Naive thymus-derived CD4-positive, alpha-beta T cell (primary cell): ENCODE results near the gene ADAMTS6. TPM values are rescaled to one million over a fixed set of nuclear protein-coding genes. Genes with fewer than 3 reads are reported as not detected.
A peak's percentile ranks its signal among the peaks of the same experiment; 100 is the strongest.
"Not testable (repeated sequence)": the region's sequence is repeated elsewhere in the genome, so short reads cannot be mapped to it uniquely, and the experiment has no call there.

Source experiments
- ATAC-seq: fragments of 150-1000 bp; cut with Tn5 transposase; 2 replicates; pipeline ENCODE4 v1.10.0; 2021; ENCODE audit warnings: mild to moderate bottlenecking, moderate library complexity
- CTCF ChIA-PET: fragments of 350-600 bp; sonication (Branson Sonifier 250); formaldehyde crosslinking; loops from one replicate; lab custom pipeline; 2021; ENCODE audit warnings: antibody characterized with exemption; lab: Charles Lee
- POLR2A ChIA-PET: fragments of 350-600 bp; sonication (Branson Sonifier 250); formaldehyde crosslinking; loops from one replicate; lab custom pipeline; 2021; ENCODE audit warnings: antibody characterized with exemption, inconsistent platforms; lab: Charles Lee
- DNase-seq, 9 donors: peaks; one replicate each; pipeline versions ENCODE4 v3.0.0 to v3.0.0-alpha.2; 2020 to 2022; ENCODE audit warnings: mixed read lengths in 1 of 9
- H3K27ac ChIP-seq: one replicate; pipeline ENCODE4 v1.7.0; 2013; ENCODE audit warnings: mild to moderate bottlenecking, low read depth, low read length, moderate library complexity
- H3K27me3 ChIP-seq, 2 donors: one replicate each; pipeline ENCODE4 v1.7.0; 2013; ENCODE audit warnings: low read length in 2 of 2, mild to moderate bottlenecking in 2 of 2, moderate library complexity in 2 of 2; ENCODE audit not compliant: control insufficient read depth in 2 of 2, insufficient read depth in 2 of 2
- H3K36me3 ChIP-seq, 3 experiments: 1 replicate in 2 of 3; 2 replicates in 1 of 3; pipeline ENCODE4 v1.7.0; 2013; ENCODE audit warnings: low read length in 3 of 3, mild to moderate bottlenecking in 3 of 3, moderate library complexity in 1 of 3; ENCODE audit not compliant: insufficient read depth in 3 of 3, control insufficient read depth in 2 of 3
- H3K4me1 ChIP-seq, 2 donors: one replicate each; pipeline ENCODE4 v1.7.0; 2013; ENCODE audit warnings: low read length in 2 of 2, mild to moderate bottlenecking in 2 of 2, moderate library complexity in 1 of 2; ENCODE audit not compliant: control insufficient read depth in 2 of 2, insufficient read depth in 2 of 2
- H3K4me3 ChIP-seq: 2 replicates; pipeline ENCODE4 v1.7.0; 2013; ENCODE audit warnings: mild to moderate bottlenecking, low read length
- H3K9me3 ChIP-seq, 3 experiments: 1 replicate in 2 of 3; 2 replicates in 1 of 3; pipeline ENCODE4 v1.7.0; 2013; ENCODE audit warnings: low read length in 3 of 3; ENCODE audit not compliant: control insufficient read depth in 2 of 3
- H3K27ac Mint-ChIP-seq, 9 donors: one replicate each; pipeline ENCODE4 v1.8.0; 2020 to 2022; ENCODE audit warnings: mixed read lengths in 9 of 9, mild to moderate bottlenecking in 8 of 9, moderate library complexity in 5 of 9, inconsistent platforms in 2 of 9
- H3K27me3 Mint-ChIP-seq, 5 donors: one replicate each; pipeline ENCODE4 v1.8.0; 2021 to 2022; ENCODE audit warnings: mixed read lengths in 5 of 5, mild to moderate bottlenecking in 1 of 5
- H3K36me3 Mint-ChIP-seq, 5 donors: one replicate each; pipeline ENCODE4 v1.8.0; 2020 to 2022; ENCODE audit warnings: mixed read lengths in 5 of 5, mild to moderate bottlenecking in 3 of 5, inconsistent platforms in 1 of 5
- H3K4me1 Mint-ChIP-seq, 7 donors: one replicate each; pipeline ENCODE4 v1.8.0; 2020 to 2022; ENCODE audit warnings: mixed read lengths in 7 of 7, mild to moderate bottlenecking in 3 of 7, inconsistent platforms in 1 of 7
- H3K4me3 Mint-ChIP-seq, 10 donors: one replicate each; pipeline ENCODE4 v1.8.0; 2020 to 2022; ENCODE audit warnings: mild to moderate bottlenecking in 10 of 10, mixed read lengths in 10 of 10, moderate library complexity in 6 of 10, inconsistent platforms in 2 of 10
- H3K9me3 Mint-ChIP-seq, 11 donors: one replicate each; pipeline ENCODE4 v1.8.0; 2020 to 2022; ENCODE audit warnings: mixed read lengths in 11 of 11, mild to moderate bottlenecking in 4 of 11, inconsistent platforms in 1 of 11, moderate library complexity in 1 of 11
- intact Hi-C, 2 donors: fragments of 100-400 bp; cut with micrococcal nuclease; formaldehyde crosslinking; loops; one replicate each; pipeline ENCODE4 v1.15.1; 2023
- polyA plus RNA-seq, 2 donors: library from polyadenylated mRNA; unstranded; fragments of 300-500 nt; fragmentation: Illumina TruSeq; gene quantifications; one replicate each; pipeline ENCODE4 v1.2.3, GENCODE V29; 2021
- total RNA-seq, 6 experiments: library from RNA in 5 of 6; stranded (reverse) in 5 of 6; gene quantifications; 1 replicate in 5 of 6; 2 replicates in 1 of 6; pipeline ENCODE4 v1.2.3 and lab custom pipeline; 2021 to 2026

The ADAMTS6 gene
- total and polyA plus RNA-seq, 7 experiments from 2014 or later: 0.14 to 4.5 (median 2.6) TPM

GRCh38 chr5:65506961-65507360 is 25.2 kb upstream of the ADAMTS6 start:
- POLR2A ChIA-PET: interaction anchor here (0.6 kb wide), 1 partner anchor 467 kb away, joined by 3 read pairs; no protein-coding TSS in a partner anchor
- no peaks in the 10 kb centered on the region for H3K4me1 ChIP-seq
- Mint-ChIP-seq H3K36me3 (peaks cover 0 to 11% (median 0%) of the 10 kb centered on the region in 5 donors), H3K9me3 (peaks cover 0 to 2% (median 0%) of the 10 kb centered on the region in 11 donors), H3K27ac (no peak overlapping the region), H3K4me3 (no peak overlapping the region), H3K4me1 (peaks cover 0 to 2% (median 0%) of the 10 kb centered on the region in 7 donors), H3K27me3 (no peaks in the 10 kb centered on the region)
- no peak for DNase-seq
- no peak overlapping the region for H3K27ac ChIP-seq
- H3K27me3 ChIP-seq: no peaks in the 10 kb centered on the region
- CTCF ChIA-PET: no interaction called here
- intact Hi-C loops: no loop called here
- H3K4me3 ChIP-seq: no peak overlapping the region
- no peaks in the 10 kb centered on the region for H3K9me3 ChIP-seq
- H3K36me3 ChIP-seq: no peaks in the 10 kb centered on the region
- no peak for ATAC-seq

DNA sequence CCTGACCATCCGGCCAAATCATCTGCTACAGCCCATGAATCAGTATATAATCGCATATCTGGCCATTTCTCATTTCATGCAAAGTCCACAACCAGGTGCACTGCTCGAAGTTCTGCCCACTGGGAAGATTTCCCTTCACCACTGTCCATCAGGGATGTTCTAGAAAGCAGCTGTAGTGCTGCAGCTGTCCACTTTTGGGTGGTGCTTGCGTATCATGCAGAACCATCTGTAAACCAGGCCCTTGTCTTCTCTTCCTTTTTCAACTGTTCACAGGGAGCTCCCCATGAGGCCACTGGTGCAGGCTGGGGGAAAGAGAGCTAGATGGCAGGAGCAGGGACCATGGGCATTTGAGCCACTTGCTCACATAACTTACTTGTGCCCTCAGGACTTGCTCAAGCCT is 7.4 kb upstream of the ADAMTS6 start:
- no peaks in the 10 kb centered on the region for H3K27me3 ChIP-seq
- H3K36me3 Mint-ChIP-seq: peaks cover 0 to 3% (median 0%) of the 10 kb centered on the region in 5 donors
- no peaks in the 10 kb centered on the region for H3K4me1 ChIP-seq
- no peaks in the 10 kb centered on the region for H3K9me3 Mint-ChIP-seq
- CTCF ChIA-PET: interaction anchor here (0.6 kb wide), 1 partner anchor 863 kb away, joined by 3 read pairs; no protein-coding TSS in a partner anchor
- POLR2A ChIA-PET: no interaction called here
- no peak overlapping the region for H3K27ac ChIP-seq
- H3K4me1 Mint-ChIP-seq: no peaks in the 10 kb centered on the region
- H3K4me3 Mint-ChIP-seq: no peak overlapping the region
- intact Hi-C loops: no loop called here
- no peaks in the 10 kb centered on the region for H3K36me3 ChIP-seq
- no peak for DNase-seq
- no peak for ATAC-seq
- no peaks in the 10 kb centered on the region for H3K27me3 Mint-ChIP-seq
- H3K4me3 ChIP-seq: no peak overlapping the region
- H3K27ac Mint-ChIP-seq: no peak overlapping the region
- H3K9me3 ChIP-seq: no peaks in the 10 kb centered on the region

DNA sequence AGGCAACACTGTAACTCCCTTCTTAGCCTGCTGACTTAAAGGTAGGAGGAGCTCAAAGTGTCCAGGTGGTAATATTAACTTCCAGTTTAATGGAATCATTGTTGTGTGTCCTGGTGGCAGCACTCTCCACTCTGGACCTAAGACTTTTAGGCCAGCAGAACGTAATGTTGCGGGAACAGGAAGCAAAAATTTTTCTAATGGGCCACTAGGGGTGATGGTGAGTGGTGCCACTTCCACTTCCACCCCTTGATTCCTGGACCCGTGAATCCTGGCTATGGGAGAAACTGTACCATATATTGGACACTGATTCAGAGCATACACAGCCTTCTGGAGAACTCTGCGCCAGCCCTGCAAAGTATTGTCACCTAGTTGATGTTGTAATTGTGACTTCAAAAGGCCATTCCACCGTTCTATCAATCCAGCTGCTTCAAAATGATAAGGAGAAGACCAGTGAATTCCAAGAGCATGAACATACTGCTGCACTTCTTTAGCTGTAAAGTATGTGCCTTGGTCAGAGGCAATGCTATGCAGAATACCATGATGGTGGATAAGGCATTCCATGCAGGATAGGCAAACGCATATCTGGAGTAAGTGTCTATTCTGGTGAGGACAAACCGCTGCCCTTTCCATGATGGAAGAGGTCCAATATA is 6.4 kb upstream of the ADAMTS6 start:
- CTCF ChIA-PET, POLR2A ChIA-PET, H3K4me1 Mint-ChIP-seq: not testable (repeated sequence)

GRCh38 chr5:65486803-65487202 is 5.1 kb upstream of the ADAMTS6 start:
- H3K36me3 ChIP-seq, H3K9me3 Mint-ChIP-seq, H3K27ac Mint-ChIP-seq, ATAC-seq, H3K36me3 Mint-ChIP-seq, POLR2A ChIA-PET, H3K4me3 Mint-ChIP-seq, H3K27me3 Mint-ChIP-seq, intact Hi-C loops, H3K9me3 ChIP-seq, DNase-seq, H3K27ac ChIP-seq, H3K27me3 ChIP-seq, H3K4me3 ChIP-seq, H3K4me1 ChIP-seq: not testable (repeated sequence)
- CTCF ChIA-PET: interaction anchor here (0.7 to 1.0 kb wide), 2 partner anchors 536 to 676 kb away, joined by 4 to 5 read pairs; no protein-coding TSS in a partner anchor
- H3K4me1 Mint-ChIP-seq: peaks cover under 1 to 15% (median 8%) of the 10 kb centered on the region in 7 donors

More for the DNA sequence above, 6.4 kb upstream of the ADAMTS6 start:
- H3K27me3 Mint-ChIP-seq, intact Hi-C loops, H3K36me3 Mint-ChIP-seq, ATAC-seq, H3K27ac ChIP-seq, H3K9me3 ChIP-seq, H3K4me3 Mint-ChIP-seq, H3K4me1 ChIP-seq, H3K27me3 ChIP-seq, H3K27ac Mint-ChIP-seq, H3K4me3 ChIP-seq, DNase-seq, H3K36me3 ChIP-seq, H3K9me3 Mint-ChIP-seq: not testable (repeated sequence)

DNA sequence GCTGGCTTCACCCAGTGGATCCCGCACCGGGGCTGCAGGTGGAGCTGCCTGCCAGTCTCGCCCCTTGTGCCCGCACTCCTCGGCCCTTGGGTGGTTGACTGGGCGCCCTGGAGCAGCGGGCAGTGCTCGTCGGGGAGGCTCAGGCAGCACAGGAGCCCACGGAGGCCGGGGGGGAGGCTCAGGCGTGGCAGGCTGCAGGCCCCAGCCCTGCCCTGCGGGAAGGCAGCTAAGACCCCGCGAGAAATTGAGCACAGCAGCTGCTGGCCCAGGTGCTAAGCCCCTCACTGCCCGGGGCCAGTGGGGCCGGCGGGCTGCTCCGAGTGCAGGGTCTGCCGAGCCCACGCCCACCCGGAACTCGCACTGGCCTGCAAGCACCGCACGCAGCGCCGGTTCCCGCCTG is 3.7 kb upstream of the ADAMTS6 start:
- intact Hi-C loops: no loop called here
- DNase-seq (no peak), ATAC-seq (no peak)
- Histone ChIP-seq H3K36me3 (no peaks in the 10 kb centered on the region), H3K27me3 (no peaks in the 10 kb centered on the region), H3K4me3 (no peak overlapping the region), H3K27ac (no peak overlapping the region), H3K9me3 (no peaks in the 10 kb centered on the region), H3K4me1 (peaks cover 3 to 5% of the 10 kb centered on the region in 2 donors)
- ChIA-PET CTCF (interaction anchor here (4.2 kb wide), 1 partner anchor 525 kb away, joined by 25 read pairs; no protein-coding TSS in a partner anchor), POLR2A (no interaction called here)
- H3K9me3 Mint-ChIP-seq: no peaks in the 10 kb centered on the region
- no peak overlapping the region for H3K4me3 Mint-ChIP-seq
- peaks cover 5 to 20% (median 8%) of the 10 kb centered on the region in 7 donors for H3K4me1 Mint-ChIP-seq
- H3K36me3 Mint-ChIP-seq: peaks cover 0 to 3% (median 0%) of the 10 kb centered on the region in 5 donors
- no peaks in the 10 kb centered on the region for H3K27me3 Mint-ChIP-seq
- H3K27ac Mint-ChIP-seq: no peak overlapping the region

DNA sequence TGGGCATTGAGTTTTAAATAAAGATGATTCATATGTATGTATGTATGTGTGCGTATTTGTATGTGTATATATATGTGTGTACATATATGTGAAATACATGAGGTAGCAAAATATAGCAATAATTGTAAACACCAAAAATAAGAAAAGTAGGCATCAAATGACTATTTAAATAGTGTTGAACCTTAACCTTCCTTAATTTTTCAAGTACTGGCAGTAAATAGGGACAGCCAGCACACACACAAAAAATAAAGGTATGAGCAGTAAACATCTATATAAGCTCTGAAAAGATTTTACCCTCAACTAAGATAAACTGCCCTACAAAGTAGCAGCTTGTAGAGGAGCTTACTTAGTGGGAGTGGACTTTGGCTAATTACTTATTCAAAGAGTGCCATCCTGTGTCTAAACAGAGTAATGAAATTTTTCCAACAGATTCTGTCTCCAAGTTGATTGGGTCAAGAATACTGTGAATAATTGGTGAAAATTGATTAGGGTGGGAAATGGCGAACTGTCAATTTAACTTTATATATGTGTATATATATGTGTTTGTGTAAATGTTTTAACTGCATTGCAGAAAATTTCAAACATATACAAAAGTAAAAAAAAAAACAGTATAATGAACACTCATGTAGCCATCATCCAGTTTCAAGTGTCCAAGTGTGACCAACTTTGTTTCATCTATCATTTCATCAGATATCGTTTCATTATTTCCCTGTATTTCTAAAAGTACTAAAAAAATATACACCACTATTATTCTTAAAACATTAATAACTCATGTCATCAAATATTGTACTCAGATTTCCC is 2.0 kb upstream of the ADAMTS6 start:
- H3K27ac ChIP-seq: peak overlapping the region; percentile 73
- ChIA-PET POLR2A (interaction anchor here (0.7 to 1.3 kb wide), 3 partner anchors 79 to 715 kb away, joined by 3 read pairs; partner anchors contain the start of genes CENPK, CWC27, PPWD1 and SREK1IP1), CTCF (interaction anchor here (0.7 to 4.2 kb wide), 17 partner anchors 12 to 847 kb away, joined by 3 to 26 read pairs (median 4); no protein-coding TSS in a partner anchor)
- intact Hi-C loops: loop anchor here (1.0 to 5.0 kb wide), 11 partner anchors 101 to 1255 kb away; partner anchors contain the start of genes CWC27 (in 1 of the 2), NLN (in 1 of the 2), SGTB (in 1 of the 2) and SREK1IP1 (in 1 of the 2)
- no peaks in the 10 kb centered on the region for H3K27me3 ChIP-seq
- Mint-ChIP-seq H3K4me3 (peak overlapping the region in 2 of 10 donors; percentile 94), H3K27ac (peak overlapping the region in 8 of 9 donors; percentile 81 to 98 (median 92)), H3K27me3 (no peaks in the 10 kb centered on the region), H3K9me3 (no peaks in the 10 kb centered on the region), H3K36me3 (no peaks in the 10 kb centered on the region), H3K4me1 (peaks cover 5 to 20% (median 8%) of the 10 kb centered on the region in 7 donors)
- peak overlapping the region; percentile 70 for H3K4me3 ChIP-seq
- H3K9me3 ChIP-seq: no peaks in the 10 kb centered on the region
- peaks cover 3 to 5% of the 10 kb centered on the region in 2 donors for H3K4me1 ChIP-seq
- DNase-seq (peak in 6 of 9 donors; percentile 8 to 53 (median 42)), ATAC-seq (peak; percentile 70)
- no peaks in the 10 kb centered on the region for H3K36me3 ChIP-seq
